Measurements from ENCODE around the gene ZNF561. TPM values are rescaled to one million over a fixed set of nuclear protein-coding genes. Genes with fewer than 3 reads are reported as not detected.

The ZNF561 gene
- total RNA-seq, 1 experiment from 2014 or later, result 15.9 TPM

- DNase-seq (ENCODE audit: low read depth, low spot score) (no peak), ATAC-seq (no peak)
- Histone ChIP-seq H3K36me3 (ENCODE audit: control insufficient read depth, insufficient read depth, low read length) (no peaks in the 10 kb centered on the region), H3K27me3 (ENCODE audit: control insufficient read depth, insufficient read depth, low read length) (no peaks in the 10 kb centered on the region), H3K4me1 (ENCODE audit: control insufficient read depth, insufficient read depth, low read length) (no peaks in the 10 kb centered on the region), H3K9me3 (ENCODE audit: control insufficient read depth, insufficient read depth, low read depth, low read length) (no peaks in the 10 kb centered on the region), H3K27ac (ENCODE audit: low read length) (no peak overlapping the region), H3K4me3 (ENCODE audit: low read depth in 2 of 2, low read length in 2 of 2) (no peak overlapping the region)
- TF ChIP-seq REST (IDR thresholded peaks at IDR 0.05; ENCODE audit: insufficient read depth in 1 of 2, low read depth in 2 of 2, low read length in 1 of 2), result no peak
- TF ChIP-seq POLR2AphosphoS5 (IDR thresholded peaks at IDR 0.05; ENCODE audit: low read depth, low read length), result no peak
- no peak for TF ChIP-seq TCF7L2 (IDR thresholded peaks at IDR 0.05; ENCODE audit: low read depth, low read length)
- TF ChIP-seq SIN3A (IDR thresholded peaks at IDR 0.05; ENCODE audit: borderline replicate concordance, insufficient read depth, low read depth, low read length), result no peak
- TF ChIP-seq CTCF (IDR thresholded peaks at IDR 0.05), result no peak
- ChIA-PET POLR2A (no interaction called here), CTCF (no interaction called here)
- in situ Hi-C loops (cut with HindIII; ENCODE audit: low pct_unique_long_range_greater_than_20kb, low sequenced_read_pairs) (no loop called here), intact Hi-C loops (cut with micrococcal nuclease; ENCODE audit: unreplicated experiment) (no loop called here)
- BruUV-seq (replicated peaks), result no TSS peak
Observed at GRCh38 chr19:9627856-9628255, 6.8 kb upstream of the ZNF561 start.

- no peaks in the 10 kb centered on the region for H3K27me3 ChIP-seq (ENCODE audit: control insufficient read depth, insufficient read depth, low read length)
- H3K9me3 ChIP-seq (ENCODE audit: control insufficient read depth, insufficient read depth, low read depth, low read length), result no peaks in the 10 kb centered on the region
- no peak for ATAC-seq
- no TSS peak for BruUV-seq (replicated peaks)
- in situ Hi-C loops (cut with HindIII; ENCODE audit: low pct_unique_long_range_greater_than_20kb, low sequenced_read_pairs) (no loop called here), intact Hi-C loops (cut with micrococcal nuclease; ENCODE audit: unreplicated experiment) (no loop called here)
- no peak for DNase-seq (ENCODE audit: low read depth, low spot score)
- ChIA-PET POLR2A (no interaction called here), CTCF (no interaction called here)
- no peak overlapping the region for H3K4me3 ChIP-seq (ENCODE audit: low read depth in 2 of 2, low read length in 2 of 2)
- TF ChIP-seq TCF7L2 (IDR thresholded peaks at IDR 0.05; ENCODE audit: low read depth, low read length) (no peak), CTCF (IDR thresholded peaks at IDR 0.05) (no peak), SIN3A (IDR thresholded peaks at IDR 0.05; ENCODE audit: borderline replicate concordance, insufficient read depth, low read depth, low read length) (no peak)
- H3K27ac ChIP-seq (ENCODE audit: low read length), result no peak overlapping the region
- no peaks in the 10 kb centered on the region for H3K4me1 ChIP-seq (ENCODE audit: control insufficient read depth, insufficient read depth, low read length)
- peaks cover 6% of the 10 kb centered on the region; the same call in 1 of the 2 replicates for H3K36me3 ChIP-seq (ENCODE audit: control insufficient read depth, insufficient read depth, low read length)
Observed at GRCh38 chr19:9622531-9622930, 1.5 kb upstream of the ZNF561 start.

DNA sequence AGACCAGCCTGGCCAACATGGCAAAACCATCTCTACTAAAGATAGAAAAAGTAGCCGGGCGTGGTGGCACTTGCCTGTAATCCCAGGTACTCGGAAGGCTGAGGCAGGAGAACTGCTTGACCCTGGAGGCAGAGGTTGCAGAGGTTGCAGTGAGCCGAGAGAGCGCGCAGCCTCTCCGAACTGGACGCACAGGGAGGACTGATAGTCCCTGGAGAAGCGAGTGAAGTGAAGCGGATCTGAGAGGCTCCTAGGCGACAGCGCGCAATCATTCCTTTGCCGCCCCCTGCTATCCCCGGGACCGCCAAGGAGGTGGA is 233 bp downstream of the ZNF561 start:
- Histone ChIP-seq H3K36me3 (ENCODE audit: control insufficient read depth, insufficient read depth, low read length) (peaks cover 6% of the 10 kb centered on the region; the same call in 1 of the 2 replicates), H3K9me3 (ENCODE audit: control insufficient read depth, insufficient read depth, low read depth, low read length) (peaks cover 2% of the 10 kb centered on the region; the same call in 1 of the 2 replicates), H3K27me3 (ENCODE audit: control insufficient read depth, insufficient read depth, low read length) (no peaks in the 10 kb centered on the region), H3K27ac (ENCODE audit: low read length) (peak overlapping the region; percentile 97), H3K4me1 (ENCODE audit: control insufficient read depth, insufficient read depth, low read length) (no peaks in the 10 kb centered on the region), H3K4me3 (ENCODE audit: low read depth in 2 of 2, low read length in 2 of 2) (peak overlapping the region; percentile 87 to 88)
- TF ChIP-seq CTCF (IDR thresholded peaks at IDR 0.05), result no peak
- no peak for TF ChIP-seq TCF7L2 (IDR thresholded peaks at IDR 0.05; ENCODE audit: low read depth, low read length)
- no peak for TF ChIP-seq SIN3A (IDR thresholded peaks at IDR 0.05; ENCODE audit: borderline replicate concordance, insufficient read depth, low read depth, low read length)
- TF ChIP-seq POLR2AphosphoS5 (IDR thresholded peaks at IDR 0.05; ENCODE audit: low read depth, low read length), result no peak
- no peak for TF ChIP-seq REST (IDR thresholded peaks at IDR 0.05; ENCODE audit: insufficient read depth in 1 of 2, low read depth in 2 of 2, low read length in 1 of 2)
- no TSS peak for BruUV-seq (replicated peaks)
- in situ Hi-C loops (cut with HindIII; ENCODE audit: low pct_unique_long_range_greater_than_20kb, low sequenced_read_pairs) (no loop called here), intact Hi-C loops (cut with micrococcal nuclease; ENCODE audit: unreplicated experiment) (no loop called here)
- CTCF ChIA-PET, result no interaction called here
- POLR2A ChIA-PET, result no interaction called here
- ATAC-seq (peak; percentile 75), DNase-seq (ENCODE audit: low read depth, low spot score) (no peak)
